Measurements from ENCODE around the gene BSN.

The BSN gene

DNA sequence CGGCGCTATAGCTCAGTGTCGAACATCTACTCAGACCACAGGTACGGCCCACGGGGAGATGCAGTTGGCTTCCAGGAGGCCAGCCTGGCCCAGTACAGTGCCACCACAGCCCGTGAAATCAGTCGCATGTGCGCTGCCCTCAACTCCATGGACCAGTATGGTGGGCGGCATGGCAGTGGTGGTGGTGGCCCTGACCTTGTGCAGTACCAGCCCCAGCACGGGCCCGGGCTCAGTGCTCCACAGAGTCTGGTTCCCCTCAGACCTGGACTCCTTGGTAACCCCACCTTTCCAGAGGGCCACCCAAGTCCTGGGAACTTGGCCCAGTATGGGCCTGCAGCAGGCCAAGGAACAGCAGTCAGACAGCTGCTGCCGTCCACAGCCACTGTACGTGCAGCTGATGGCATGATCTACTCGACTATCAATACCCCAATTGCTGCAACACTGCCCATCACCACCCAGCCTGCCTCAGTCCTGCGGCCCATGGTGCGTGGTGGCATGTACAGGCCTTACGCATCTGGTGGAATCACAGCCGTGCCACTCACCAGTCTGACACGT, 101.5 kb downstream of the BSN start:
- Mint-ChIP-seq H3K36me3 (no peaks in the 10 kb centered on the region), H3K4me3 (no peak overlapping the region), H3K27me3 (peaks cover 6 to 11% of the 10 kb centered on the region in 2 donors), H3K4me1 (peaks cover 8 to 10% of the 10 kb centered on the region in 2 donors), H3K27ac (no peak overlapping the region), H3K9me3 (no peaks in the 10 kb centered on the region)
- no peak for DNase-seq
- ATAC-seq (replicated peaks): no peak

DNA sequence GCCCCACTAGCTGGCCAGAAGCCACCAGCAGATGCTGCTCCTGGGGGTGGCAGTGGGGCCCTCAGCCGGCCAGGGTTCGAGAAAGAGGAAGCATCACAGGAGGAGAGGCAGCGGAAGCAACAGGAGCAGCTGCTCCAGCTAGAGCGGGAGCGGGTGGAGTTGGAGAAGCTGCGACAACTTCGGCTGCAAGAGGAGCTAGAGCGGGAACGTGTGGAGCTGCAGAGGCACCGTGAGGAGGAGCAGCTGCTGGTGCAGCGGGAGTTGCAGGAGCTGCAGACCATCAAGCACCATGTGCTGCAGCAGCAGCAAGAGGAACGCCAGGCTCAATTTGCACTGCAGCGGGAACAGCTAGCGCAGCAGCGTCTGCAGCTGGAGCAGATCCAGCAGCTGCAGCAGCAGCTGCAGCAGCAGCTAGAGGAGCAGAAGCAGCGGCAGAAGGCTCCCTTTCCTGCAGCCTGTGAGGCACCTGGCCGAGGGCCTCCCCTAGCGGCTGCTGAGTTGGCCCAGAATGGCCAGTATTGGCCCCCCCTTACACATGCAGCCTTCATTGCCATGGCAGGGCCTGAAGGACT, 102.3 kb downstream of the BSN start:
- Mint-ChIP-seq H3K36me3 (no peaks in the 10 kb centered on the region), H3K4me1 (peaks cover 8 to 10% of the 10 kb centered on the region in 2 donors), H3K9me3 (no peaks in the 10 kb centered on the region), H3K27me3 (peaks cover 6 to 11% of the 10 kb centered on the region in 2 donors), H3K4me3 (no peak overlapping the region), H3K27ac (no peak overlapping the region)
- ATAC-seq (replicated peaks) (no peak), DNase-seq (no peak)

- ATAC-seq (replicated peaks) (no peak), DNase-seq (no peak)
- H3K4me1 Mint-ChIP-seq: peaks cover 8 to 10% of the 10 kb centered on the region in 2 donors
Measured at GRCh38 chr3:49657208-49657915, 103.1 kb downstream of the BSN start.

GRCh38 chr3:49658711-49659110, 104.4 kb downstream of the BSN start:
- H3K27me3 Mint-ChIP-seq: peaks cover 6 to 11% of the 10 kb centered on the region in 2 donors
- ATAC-seq (replicated peaks): no peak
- H3K9me3 Mint-ChIP-seq: no peaks in the 10 kb centered on the region

More at GRCh38 chr3:49657208-49657915, 103.1 kb downstream of the BSN start:
- H3K9me3 Mint-ChIP-seq: no peaks in the 10 kb centered on the region
- H3K27ac Mint-ChIP-seq: no peak overlapping the region
- peaks cover 6 to 11% of the 10 kb centered on the region in 2 donors for H3K27me3 Mint-ChIP-seq
- H3K36me3 Mint-ChIP-seq: no peaks in the 10 kb centered on the region
- no peak overlapping the region for H3K4me3 Mint-ChIP-seq

GRCh38 chr3:49659756-49660155, 105.5 kb downstream of the BSN start:
- DNase-seq (no peak), ATAC-seq (replicated peaks) (peak in 1 of 2 donors; percentile 22)
- Mint-ChIP-seq H3K4me1 (peaks cover 3 to 7% of the 10 kb centered on the region in 2 donors), H3K4me3 (no peak overlapping the region), H3K27me3 (peaks cover 6 to 11% of the 10 kb centered on the region in 2 donors), H3K27ac (no peak overlapping the region), H3K36me3 (no peaks in the 10 kb centered on the region), H3K9me3 (no peaks in the 10 kb centered on the region)

More at GRCh38 chr3:49658711-49659110, 104.4 kb downstream of the BSN start:
- no peak overlapping the region for H3K27ac Mint-ChIP-seq
- no peak overlapping the region for H3K4me3 Mint-ChIP-seq
- peaks cover 8 to 10% of the 10 kb centered on the region in 2 donors for H3K4me1 Mint-ChIP-seq
- H3K36me3 Mint-ChIP-seq: no peaks in the 10 kb centered on the region
- DNase-seq: no peak

DNA sequence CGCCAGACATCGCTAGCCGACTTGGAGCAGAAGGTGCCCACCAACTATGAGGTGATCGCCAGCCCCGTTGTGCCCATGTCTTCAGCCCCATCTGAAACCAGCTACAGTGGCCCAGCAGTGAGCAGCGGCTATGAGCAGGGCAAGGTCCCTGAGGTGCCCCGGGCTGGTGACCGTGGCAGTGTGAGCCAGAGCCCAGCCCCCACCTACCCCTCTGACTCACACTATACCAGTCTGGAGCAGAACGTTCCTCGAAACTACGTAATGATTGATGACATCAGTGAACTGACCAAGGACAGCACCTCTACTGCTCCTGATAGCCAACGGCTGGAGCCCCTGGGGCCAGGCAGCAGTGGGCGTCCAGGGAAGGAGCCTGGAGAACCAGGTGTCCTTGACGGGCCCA, 107.0 kb downstream of the BSN start:
- Mint-ChIP-seq H3K9me3 (no peaks in the 10 kb centered on the region), H3K27ac (no peak overlapping the region), H3K4me3 (no peak overlapping the region), H3K36me3 (no peaks in the 10 kb centered on the region), H3K27me3 (peaks cover 10 to 11% of the 10 kb centered on the region in 2 donors), H3K4me1 (no peaks in the 10 kb centered on the region)
- ATAC-seq (replicated peaks) (no peak), DNase-seq (no peak)

DNA sequence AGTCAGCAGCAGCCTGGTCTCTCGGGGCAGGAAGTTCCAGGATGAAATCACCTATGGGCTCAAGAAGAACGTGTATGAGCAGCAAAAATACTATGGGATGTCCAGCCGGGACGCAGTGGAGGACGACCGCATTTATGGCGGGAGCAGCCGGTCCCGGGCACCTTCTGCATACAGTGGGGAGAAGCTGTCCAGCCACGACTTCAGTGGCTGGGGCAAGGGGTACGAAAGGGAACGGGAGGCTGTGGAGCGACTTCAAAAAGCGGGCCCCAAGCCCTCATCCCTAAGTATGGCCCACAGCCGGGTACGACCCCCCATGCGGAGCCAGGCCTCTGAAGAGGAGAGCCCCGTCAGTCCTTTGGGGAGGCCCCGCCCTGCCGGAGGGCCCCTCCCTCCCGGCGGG, 107.7 kb downstream of the BSN start:
- no peaks in the 10 kb centered on the region for H3K36me3 Mint-ChIP-seq
- no peak overlapping the region for H3K4me3 Mint-ChIP-seq
- ATAC-seq (replicated peaks): no peak
- H3K27me3 Mint-ChIP-seq: peaks cover 6 to 9% of the 10 kb centered on the region in 2 donors
- H3K4me1 Mint-ChIP-seq: no peaks in the 10 kb centered on the region
- DNase-seq: no peak
- no peak overlapping the region for H3K27ac Mint-ChIP-seq
- H3K9me3 Mint-ChIP-seq: no peaks in the 10 kb centered on the region

GRCh38 chr3:49662720-49663413, 108.6 kb downstream of the BSN start:
- DNase-seq: no peak
- Mint-ChIP-seq H3K4me3 (no peak overlapping the region), H3K27me3 (peaks cover 4 to 13% of the 10 kb centered on the region in 2 donors), H3K36me3 (no peaks in the 10 kb centered on the region), H3K4me1 (no peaks in the 10 kb centered on the region), H3K9me3 (no peaks in the 10 kb centered on the region), H3K27ac (no peak overlapping the region)
- no peak for ATAC-seq (replicated peaks)

GRCh38 chr3:49663831-49664230, 109.6 kb downstream of the BSN start:
- H3K27ac Mint-ChIP-seq: no peak overlapping the region
- no peaks in the 10 kb centered on the region for H3K4me1 Mint-ChIP-seq
- peaks cover 10 to 13% of the 10 kb centered on the region in 2 donors for H3K27me3 Mint-ChIP-seq
- no peak for DNase-seq
- no peak for ATAC-seq (replicated peaks)
- H3K9me3 Mint-ChIP-seq: no peaks in the 10 kb centered on the region
- H3K36me3 Mint-ChIP-seq: no peaks in the 10 kb centered on the region
- H3K4me3 Mint-ChIP-seq: no peak overlapping the region

DNA sequence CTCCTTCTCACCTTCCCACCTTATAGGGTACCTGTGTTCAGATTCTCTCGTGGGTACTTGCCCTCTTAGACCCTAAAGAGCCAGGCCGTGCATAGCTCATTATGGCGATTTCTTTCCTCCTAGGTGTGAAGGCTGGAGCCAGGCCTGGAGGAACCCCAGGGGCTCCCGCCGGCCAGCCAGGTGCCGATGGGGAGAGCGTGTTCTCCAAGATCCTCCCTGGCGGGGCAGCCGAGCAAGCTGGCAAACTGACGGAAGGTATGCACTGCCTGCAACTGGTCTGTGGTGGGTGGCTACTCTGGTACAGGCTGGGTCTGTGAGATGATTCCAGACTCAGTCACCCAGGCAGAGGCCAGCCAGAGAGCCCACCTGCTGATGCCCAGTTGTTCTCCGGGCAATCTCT, 110.0 kb downstream of the BSN start:
- Mint-ChIP-seq H3K9me3 (no peaks in the 10 kb centered on the region), H3K4me1 (no peaks in the 10 kb centered on the region), H3K4me3 (no peak overlapping the region), H3K27me3 (peaks cover 10 to 13% of the 10 kb centered on the region in 2 donors), H3K27ac (no peak overlapping the region), H3K36me3 (no peaks in the 10 kb centered on the region)
- no peak for DNase-seq
- ATAC-seq (replicated peaks): no peak

DNA sequence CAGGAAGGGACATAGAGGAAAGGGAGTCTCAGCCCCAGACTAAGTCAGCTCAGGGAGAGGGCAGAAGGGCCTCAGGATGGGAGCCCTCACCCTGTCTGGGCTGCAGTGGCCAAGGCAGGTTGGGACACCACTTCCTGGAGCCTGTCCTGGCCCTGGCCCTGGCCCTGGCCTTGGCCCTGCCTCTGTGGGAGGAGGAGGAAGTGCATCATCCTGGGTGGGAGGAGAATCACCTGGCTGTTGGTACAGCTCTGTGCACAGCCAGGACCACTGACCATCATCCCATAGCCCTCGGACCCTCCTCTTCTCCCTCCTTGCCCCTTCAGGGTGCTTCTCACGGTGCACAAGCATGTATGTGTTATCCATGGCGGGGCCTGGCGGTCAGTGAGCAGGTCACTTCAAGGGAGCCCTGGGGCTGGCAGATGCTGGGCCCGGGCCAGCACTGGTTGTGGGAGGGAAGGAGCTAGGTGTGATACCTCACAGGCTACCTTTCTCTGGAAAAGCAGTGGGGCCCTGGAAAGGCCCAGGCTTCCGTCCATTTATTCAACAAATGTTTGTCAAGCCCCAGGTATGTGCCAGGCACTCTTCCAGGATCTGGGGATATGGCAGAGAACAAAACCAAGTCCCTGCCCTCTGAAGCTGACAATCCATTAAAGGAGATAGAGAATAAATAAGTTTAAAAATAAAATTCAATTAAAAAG, 111.7 kb downstream of the BSN start:
- Mint-ChIP-seq H3K27me3 (peaks cover 10 to 13% of the 10 kb centered on the region in 2 donors), H3K4me3 (no peak overlapping the region), H3K36me3 (no peaks in the 10 kb centered on the region), H3K27ac (no peak overlapping the region), H3K4me1 (peaks cover 0 to 1% of the 10 kb centered on the region in 2 donors), H3K9me3 (no peaks in the 10 kb centered on the region)
- ATAC-seq (replicated peaks): no peak
- DNase-seq: no peak

DNA sequence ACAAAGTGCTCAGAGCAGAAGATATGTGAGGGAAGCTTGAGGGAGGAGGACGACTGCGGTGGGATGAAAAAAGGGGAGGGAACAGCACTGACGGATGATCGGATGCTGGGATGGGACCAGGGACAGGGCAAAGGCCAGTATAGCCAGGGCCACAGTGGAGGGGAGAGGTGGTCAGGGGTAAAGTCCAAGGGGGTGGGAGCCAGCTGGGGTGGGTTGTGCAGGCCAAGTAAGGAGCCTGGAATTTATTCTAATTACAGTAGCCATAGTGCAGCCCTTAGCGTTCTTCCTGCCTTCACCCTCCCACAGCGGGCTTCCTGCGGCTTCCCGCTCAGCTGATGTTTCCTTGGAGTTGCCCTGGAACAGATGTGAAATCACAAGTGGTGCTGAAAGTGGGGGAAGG, 112.3 kb downstream of the BSN start:
- Mint-ChIP-seq H3K4me3 (no peak overlapping the region), H3K4me1 (peaks cover 0 to 3% of the 10 kb centered on the region in 2 donors), H3K27ac (no peak overlapping the region), H3K27me3 (peaks cover 10 to 13% of the 10 kb centered on the region in 2 donors), H3K36me3 (peaks cover 0 to 3% of the 10 kb centered on the region in 2 donors), H3K9me3 (no peaks in the 10 kb centered on the region)
- DNase-seq (no peak), ATAC-seq (replicated peaks) (no peak)

DNA sequence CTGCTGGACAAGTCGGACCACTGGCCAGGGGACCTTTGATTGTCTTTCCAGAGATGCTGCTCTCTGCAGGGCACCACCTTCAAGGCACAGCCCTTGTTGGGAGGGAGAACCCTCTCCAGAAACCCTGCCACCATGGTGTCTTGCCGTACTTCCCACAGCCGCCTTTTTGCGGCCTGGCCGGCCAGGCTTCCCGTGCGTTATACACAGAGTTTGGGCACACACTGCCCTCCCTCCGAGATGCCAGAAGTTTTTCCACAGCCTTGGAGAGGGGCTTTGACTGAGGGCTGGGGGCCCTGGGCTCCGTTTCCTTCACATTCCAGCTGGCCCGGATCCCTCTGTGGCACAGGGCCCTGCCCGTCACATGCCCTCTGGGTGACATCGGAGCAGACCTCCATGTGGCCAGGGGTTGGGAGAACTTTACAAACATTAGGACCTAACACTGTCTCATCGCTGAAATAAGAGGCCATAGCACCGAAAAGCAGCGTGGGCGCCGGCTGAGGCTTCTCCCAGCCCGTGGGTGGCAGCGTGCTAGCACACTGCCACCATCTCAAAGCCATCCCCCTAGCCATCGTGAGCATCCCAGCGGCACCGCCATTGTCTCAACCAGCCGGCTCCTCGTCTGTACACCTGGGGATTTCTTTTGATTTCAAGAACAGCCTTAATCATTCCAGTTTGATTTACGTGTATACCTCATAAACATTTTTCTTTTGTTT, 113.6 kb downstream of the BSN start:
- peaks cover 7% of the 10 kb centered on the region in 2 donors for H3K4me1 Mint-ChIP-seq
- H3K9me3 Mint-ChIP-seq: no peaks in the 10 kb centered on the region
- H3K4me3 Mint-ChIP-seq: no peak overlapping the region
- no peak for ATAC-seq (replicated peaks)
- DNase-seq: no peak
- peaks cover 10 to 13% of the 10 kb centered on the region in 2 donors for H3K27me3 Mint-ChIP-seq
- H3K27ac Mint-ChIP-seq: no peak overlapping the region
- H3K36me3 Mint-ChIP-seq: peaks cover 0 to 3% of the 10 kb centered on the region in 2 donors
